IMR-90 (cell line): ENCODE data around the gene GMPR. TPM values are rescaled to one million over a fixed set of nuclear protein-coding genes. Genes with fewer than 3 reads are reported as not detected.

ENCODE experiments used
- ATAC-seq: fragments of 200-7000 bp; cut with Tn5 transposase; 2 replicates; pipeline ENCODE4 v1.9.1; 2020; ENCODE audit warnings: low read depth, mild to moderate bottlenecking, moderate library complexity
- BruUV-seq: library from RNA; stranded (reverse); fragments of 400-500 nt; replicated peaks from 2 replicates; lab custom pipeline; 2021; lab: Mats Ljungman, UMichigan
- CTCF ChIA-PET: fragments of 300-600 bp; formaldehyde crosslinking; extraction: SDS; loops from one replicate; lab custom pipeline; 2021; ENCODE audit warnings: antibody characterized with exemption; lab: Yijun Ruan, JAX
- POLR2A ChIA-PET: fragments of 300-600 bp; sonication (Branson Sonifier 250); formaldehyde crosslinking; loops from one replicate; lab custom pipeline; 2022; ENCODE audit warnings: antibody characterized with exemption; ENCODE audit not compliant: unreplicated experiment; lab: Charles Lee
- DNase-seq: peaks from one replicate; pipeline ENCODE4 v3.0.0; 2013
- H2AFZ ChIP-seq: replicated peaks from 2 replicates; pipeline ENCODE3; 2013; ENCODE audit warnings: low read length, mild to moderate bottlenecking; ENCODE audit not compliant: poor library complexity
- H2AK5ac ChIP-seq: 2 replicates; pipeline ENCODE4 v1.6.1; 2013; ENCODE audit warnings: low read depth, low read length, inconsistent platforms
- H2AK9ac ChIP-seq: replicated peaks from 2 replicates; pipeline ENCODE3; 2013; ENCODE audit warnings: mild to moderate bottlenecking, low read depth, low read length, moderate library complexity; ENCODE audit not compliant: poor library complexity
- H2BK120ac ChIP-seq: 2 replicates; pipeline ENCODE4 v1.6.1; 2013; ENCODE audit warnings: low read depth, low read length, inconsistent platforms
- H2BK15ac ChIP-seq: 3 replicates; pipeline ENCODE4 v1.6.1; 2013; ENCODE audit warnings: low read depth, low read length, inconsistent platforms
- H2BK20ac ChIP-seq: 2 replicates; pipeline ENCODE4 v1.6.1; 2013; ENCODE audit warnings: low read depth, mild to moderate bottlenecking, inconsistent platforms, low read length, moderate library complexity
- H2BK5ac ChIP-seq: 2 replicates; pipeline ENCODE4 v1.6.1; 2013; ENCODE audit warnings: mild to moderate bottlenecking, low read depth, low read length, inconsistent platforms; ENCODE audit not compliant: poor library complexity, severe bottlenecking
- H3K14ac ChIP-seq: replicated peaks from 2 replicates; pipeline ENCODE4 v1.6.1; 2013; ENCODE audit warnings: low read depth, low read length, inconsistent platforms
- H3K18ac ChIP-seq: 2 replicates; pipeline ENCODE4 v1.6.1; 2013; ENCODE audit warnings: low read depth, low read length, control low read depth
- H3K23ac ChIP-seq: 2 replicates; pipeline ENCODE4 v1.6.1; 2013; ENCODE audit warnings: low read depth, low read length, inconsistent platforms
- H3K27ac ChIP-seq: 2 replicates; pipeline ENCODE4 v1.5.1; 2013; ENCODE audit warnings: mild to moderate bottlenecking, control low read depth, low read length; ENCODE audit not compliant: insufficient read depth
- H3K27me3 ChIP-seq: 2 replicates; pipeline ENCODE4 v1.6.1; 2013; ENCODE audit warnings: low read length; ENCODE audit not compliant: control insufficient read depth, insufficient read depth
- H3K36me3 ChIP-seq: 2 replicates; pipeline ENCODE4 v1.6.1; 2013; ENCODE audit warnings: low read length, mixed read lengths; ENCODE audit not compliant: control insufficient read depth, insufficient read depth
- H3K4ac ChIP-seq: 2 replicates; pipeline ENCODE4 v1.6.1; 2013; ENCODE audit warnings: low read depth, low read length, inconsistent platforms
- H3K4me1 ChIP-seq: 2 replicates; pipeline ENCODE4 v1.6.1; 2013; ENCODE audit warnings: low read length, mixed read lengths; ENCODE audit not compliant: control insufficient read depth, insufficient read depth
- H3K4me2 ChIP-seq: 2 replicates; pipeline ENCODE4 v1.6.1; 2013; ENCODE audit warnings: low read depth, mild to moderate bottlenecking, control low read depth, low read length, moderate library complexity
- H3K4me3 ChIP-seq: 2 replicates; pipeline ENCODE4 v1.5.1; 2013; ENCODE audit warnings: low read depth, mild to moderate bottlenecking, control low read depth, low read length, moderate library complexity; ENCODE audit not compliant: insufficient read depth
- H3K56ac ChIP-seq: 2 replicates; pipeline ENCODE4 v1.6.1; 2013; ENCODE audit warnings: low read length, inconsistent platforms; ENCODE audit not compliant: insufficient read depth; ENCODE audit errors: extremely low read depth
- H3K79me1 ChIP-seq, 2 experiments: 2 replicates each; pipeline ENCODE4 v1.6.1; 2013; ENCODE audit warnings: low read length in 2 of 2, inconsistent platforms in 1 of 2, low read depth in 1 of 2
- H3K9ac ChIP-seq: 2 replicates; pipeline ENCODE4 v1.6.1; 2013; ENCODE audit warnings: low read depth, low read length, control low read depth
- H3K9me1 ChIP-seq: 2 replicates; pipeline ENCODE4 v1.6.1; 2013; ENCODE audit warnings: low read length, inconsistent platforms; ENCODE audit not compliant: insufficient read depth
- H3K9me3 ChIP-seq: 2 replicates; pipeline ENCODE4 v1.6.1; 2013; ENCODE audit warnings: low read length; ENCODE audit not compliant: control insufficient read depth, insufficient read depth
- H4K20me1 ChIP-seq: 2 replicates; pipeline ENCODE4 v1.6.1; 2013; ENCODE audit warnings: low read length, inconsistent platforms; ENCODE audit not compliant: insufficient read depth
- H4K5ac ChIP-seq: 2 replicates; pipeline ENCODE4 v1.6.1; 2013; ENCODE audit warnings: mild to moderate bottlenecking, low read depth, low read length, control low read depth
- H4K8ac ChIP-seq, 2 experiments: 2 replicates each; pipeline ENCODE4 v1.6.1; 2013; ENCODE audit warnings: low read depth in 2 of 2, low read length in 2 of 2, control low read depth in 1 of 2, inconsistent platforms in 1 of 2
- H4K91ac ChIP-seq: 2 replicates; pipeline ENCODE4 v1.6.1; 2013; ENCODE audit warnings: low read depth, low read length, inconsistent platforms; ENCODE audit not compliant: insufficient read depth
- BHLHE40 ChIP-seq: fragments of 150-350 bp; IDR thresholded peaks from 2 replicates; pipeline ENCODE4 v1.6.1; 2016; ENCODE audit warnings: mild to moderate bottlenecking, low read depth, low read length
- CEBPB ChIP-seq: IDR thresholded peaks from 2 replicates; pipeline ENCODE4 v1.6.1; 2012; ENCODE audit warnings: low read depth, low read length, improper control_type of control experiment
- CHD1 ChIP-seq: IDR thresholded peaks from 2 replicates; pipeline ENCODE4 v1.6.1; 2012; ENCODE audit warnings: low read depth, low read length, improper control_type of control experiment
- FOS ChIP-seq: fragments of 150-350 bp; IDR thresholded peaks from 2 replicates; pipeline ENCODE4 v1.6.1; 2016; ENCODE audit warnings: low read depth, low read length
- MAFK ChIP-seq: IDR thresholded peaks from 2 replicates; pipeline ENCODE4 v1.6.1; 2012; ENCODE audit warnings: low read depth, low read length, improper control_type of control experiment
- MAZ ChIP-seq: IDR thresholded peaks from 2 replicates; pipeline ENCODE4 v1.6.1; 2012; ENCODE audit warnings: low read depth, mild to moderate bottlenecking, low read length, improper control_type of control experiment, moderate library complexity, borderline replicate concordance
- MXI1 ChIP-seq: IDR thresholded peaks from 2 replicates; pipeline ENCODE4 v1.6.1; 2012; ENCODE audit warnings: low read depth, mild to moderate bottlenecking, low read length, moderate library complexity, borderline replicate concordance
- NFE2L2 ChIP-seq: fragments of 150-350 bp; IDR thresholded peaks from 2 replicates; pipeline ENCODE4 v1.6.1; 2016; ENCODE audit warnings: low read depth, mild to moderate bottlenecking, low read length
- POLR2A ChIP-seq: IDR thresholded peaks from 2 replicates; pipeline ENCODE4 v1.6.1; 2012; ENCODE audit warnings: mild to moderate bottlenecking, low read depth, low read length
- RAD21 ChIP-seq: IDR thresholded peaks from 2 replicates; pipeline ENCODE4 v1.6.1; 2012; ENCODE audit warnings: low read length, improper control_type of control experiment
- RCOR1 ChIP-seq: IDR thresholded peaks from 2 replicates; pipeline ENCODE4 v1.6.1; 2012; ENCODE audit warnings: mild to moderate bottlenecking, low read length, improper control_type of control experiment; ENCODE audit not compliant: insufficient replicate concordance
- RFX5 ChIP-seq: IDR thresholded peaks from 2 replicates; pipeline ENCODE4 v1.8.0; 2012; ENCODE audit warnings: low read depth, mild to moderate bottlenecking, low read length, moderate library complexity
- WGBS, 2 experiments: methylation state at CpG; one replicate each; pipeline versions ENCODE4 v1.1.5 to v1.1.7; 2013; ENCODE audit warnings: missing lambda C conversion rate in 2 of 2; ENCODE audit not compliant: insufficient read length in 1 of 2; ENCODE audit errors: extremely low coverage in 2 of 2; 5-methylcytosine and 5-hydroxymethylcytosine counted together
- dilution Hi-C: fragments of 300-500 bp; cut with HindIII; formaldehyde crosslinking; loops from one replicate; pipeline ENCODE4 v1.14.3; 2018; ENCODE audit warnings: low sequenced_read_pairs; ENCODE audit not compliant: unreplicated experiment
- in situ Hi-C: fragments of 300-500 bp; cut with MboI; formaldehyde crosslinking; loops from 3 replicates; pipeline ENCODE4 v1.14.3; 2019; ENCODE audit warnings: low sequenced_read_pairs, inconsistent platforms, mixed read lengths
- intact Hi-C: fragments of 100-400 bp; cut with micrococcal nuclease; formaldehyde crosslinking; loops from 2 replicates; pipeline ENCODE4 v1.10.0; 2022
- polyA plus RNA-seq, 3 experiments: library from polyadenylated mRNA; depleted of rRNA; stranded (reverse); fragments of >200 nt; gene quantifications; 2 replicates each; pipeline ENCODE4 v1.2.3, GENCODE V29; 2012; ENCODE audit warnings: low replicate concordance in 1 of 3
- total RNA-seq: library from RNA; depleted of rRNA; stranded (reverse); fragments of >200 nt; gene quantifications from 2 replicates; pipeline ENCODE4 v1.2.3, GENCODE V29; 2012
- TF ChIP-seq, protein P1 (sequence below): conservative IDR thresholded peaks from 2 replicates; pipeline ENCODE4 v1.5.1; 2012; ENCODE audit warnings: mild to moderate bottlenecking, low read depth, low read length, improper control_type of control experiment
- TF ChIP-seq, protein P2 (sequence below): fragments of 150-350 bp; IDR thresholded peaks from 2 replicates; pipeline ENCODE4 v1.6.1; 2016; ENCODE audit warnings: low read depth, mild to moderate bottlenecking, low read length, moderate library complexity, borderline replicate concordance
- TF ChIP-seq, protein P3 (sequence below): fragments of 150-350 bp; IDR thresholded peaks from 2 replicates; pipeline ENCODE4 v1.6.1; 2017; ENCODE audit warnings: mild to moderate bottlenecking, antibody characterized with exemption, low read length, low read depth

GMPR gene
- total and polyA plus RNA-seq, 2 of the 4 experiments (the other 2 are of a cell fraction), result 6.3 to 8.6 TPM

DNA sequence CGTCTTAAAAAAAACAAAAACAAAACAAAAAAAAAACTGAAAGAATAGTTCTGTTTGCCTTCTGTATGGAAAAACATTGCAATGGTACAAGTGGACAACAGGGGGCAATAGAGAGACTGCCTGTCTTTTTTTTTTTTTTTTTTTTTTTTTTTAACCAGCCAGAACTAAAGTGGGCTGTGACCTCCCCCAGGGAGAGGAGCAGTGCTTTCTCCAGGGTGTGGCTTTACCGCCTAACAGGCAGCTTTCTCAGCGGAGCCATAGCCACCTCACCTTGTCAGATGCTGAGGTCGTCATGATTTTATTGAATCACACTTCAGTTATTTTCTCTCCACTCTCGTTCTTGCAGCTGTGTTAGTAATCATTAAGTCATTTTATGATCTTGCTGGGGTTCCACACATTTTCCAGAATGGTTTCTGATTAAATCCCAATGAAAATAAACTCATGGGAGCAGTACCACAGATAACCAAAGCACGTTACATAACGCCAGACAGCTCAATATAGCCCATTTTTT is 78.4 kb downstream of the GMPR start:
- Histone ChIP-seq H4K91ac (no peak overlapping the region), H2BK15ac (no peak overlapping the region; the same call in 2 of the 3 replicates), H3K4me3 (no peak overlapping the region), H3K27ac (no peak overlapping the region), H4K20me1 (peaks cover 27% of the 10 kb centered on the region), H3K56ac (no peak overlapping the region), H3K18ac (no peak overlapping the region), H3K9me3 (no peaks in the 10 kb centered on the region), H2BK5ac (no peak overlapping the region), H3K23ac (no peak overlapping the region), H4K8ac (no peak overlapping the region), H3K4me1 (peaks cover 21% of the 10 kb centered on the region), H2BK120ac (no peak overlapping the region), H3K4me2 (no peak overlapping the region; the same call in 1 of the 2 replicates), H3K9me1 (peaks cover 27% of the 10 kb centered on the region), H3K14ac (no peak overlapping the region), H2AK9ac (no peak overlapping the region), H3K36me3 (peaks cover 2% of the 10 kb centered on the region; the same call in 1 of the 2 replicates), H2BK20ac (no peak overlapping the region), H2AK5ac (peak overlapping the region; percentile 77; the same call in 1 of the 2 replicates), H3K79me1 (peaks cover 0 to 23% of the 10 kb centered on the region in 2 experiments; a peak in 2 of 4 replicates), H3K4ac (no peak overlapping the region), H3K27me3 (no peaks in the 10 kb centered on the region), H3K9ac (no peak overlapping the region), H2AFZ (peak overlapping the region; percentile 73), H4K5ac (no peak overlapping the region)
- ATAC-seq (peak; percentile 4; the same call in 1 of the 2 replicates), DNase-seq (peak; percentile 89)
- in situ Hi-C loops, result no loop called here
- CTCF ChIA-PET, result interaction anchor here (0.7 to 1.4 kb wide), 4 partner anchors 8 to 28 kb away, joined by 3 to 4 read pairs (median 4); no protein-coding TSS in a partner anchor
- dilution Hi-C loops, result no loop called here
- no TSS peak for BruUV-seq
- intact Hi-C loops, result no loop called here
- WGBS, 2 experiments, result no CpG with 5 or more reads among the region's 7 CpGs
- POLR2A ChIA-PET, result no interaction called here
- no peak for TF ChIP-seq CHD1
- 0 out of 2 replicates have a peak, but pooled peaks have one; percentile 34 for TF ChIP-seq BHLHE40
- TF ChIP-seq RAD21, result peak; percentile 49
- TF ChIP-seq NFE2L2, result no peak
- TF ChIP-seq MXI1, result no peak
- TF ChIP-seq RFX5, result no peak; the same call in 1 of the 2 replicates
- TF ChIP-seq MAFK, result peak; percentile 31; the same call in 1 of the 2 replicates
- no peak for TF ChIP-seq POLR2A
- TF ChIP-seq MAZ, result no peak
- TF ChIP-seq RCOR1, result no peak
- TF ChIP-seq, protein P1, sequence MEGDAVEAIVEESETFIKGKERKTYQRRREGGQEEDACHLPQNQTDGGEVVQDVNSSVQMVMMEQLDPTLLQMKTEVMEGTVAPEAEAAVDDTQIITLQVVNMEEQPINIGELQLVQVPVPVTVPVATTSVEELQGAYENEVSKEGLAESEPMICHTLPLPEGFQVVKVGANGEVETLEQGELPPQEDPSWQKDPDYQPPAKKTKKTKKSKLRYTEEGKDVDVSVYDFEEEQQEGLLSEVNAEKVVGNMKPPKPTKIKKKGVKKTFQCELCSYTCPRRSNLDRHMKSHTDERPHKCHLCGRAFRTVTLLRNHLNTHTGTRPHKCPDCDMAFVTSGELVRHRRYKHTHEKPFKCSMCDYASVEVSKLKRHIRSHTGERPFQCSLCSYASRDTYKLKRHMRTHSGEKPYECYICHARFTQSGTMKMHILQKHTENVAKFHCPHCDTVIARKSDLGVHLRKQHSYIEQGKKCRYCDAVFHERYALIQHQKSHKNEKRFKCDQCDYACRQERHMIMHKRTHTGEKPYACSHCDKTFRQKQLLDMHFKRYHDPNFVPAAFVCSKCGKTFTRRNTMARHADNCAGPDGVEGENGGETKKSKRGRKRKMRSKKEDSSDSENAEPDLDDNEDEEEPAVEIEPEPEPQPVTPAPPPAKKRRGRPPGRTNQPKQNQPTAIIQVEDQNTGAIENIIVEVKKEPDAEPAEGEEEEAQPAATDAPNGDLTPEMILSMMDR, result peak; percentile 77
- TF ChIP-seq, protein P2, sequence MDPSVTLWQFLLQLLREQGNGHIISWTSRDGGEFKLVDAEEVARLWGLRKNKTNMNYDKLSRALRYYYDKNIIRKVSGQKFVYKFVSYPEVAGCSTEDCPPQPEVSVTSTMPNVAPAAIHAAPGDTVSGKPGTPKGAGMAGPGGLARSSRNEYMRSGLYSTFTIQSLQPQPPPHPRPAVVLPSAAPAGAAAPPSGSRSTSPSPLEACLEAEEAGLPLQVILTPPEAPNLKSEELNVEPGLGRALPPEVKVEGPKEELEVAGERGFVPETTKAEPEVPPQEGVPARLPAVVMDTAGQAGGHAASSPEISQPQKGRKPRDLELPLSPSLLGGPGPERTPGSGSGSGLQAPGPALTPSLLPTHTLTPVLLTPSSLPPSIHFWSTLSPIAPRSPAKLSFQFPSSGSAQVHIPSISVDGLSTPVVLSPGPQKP, result no peak
- TF ChIP-seq FOS, result 0 out of 2 replicates have a peak, but pooled peaks have one; percentile 20
- TF ChIP-seq, protein P3, sequence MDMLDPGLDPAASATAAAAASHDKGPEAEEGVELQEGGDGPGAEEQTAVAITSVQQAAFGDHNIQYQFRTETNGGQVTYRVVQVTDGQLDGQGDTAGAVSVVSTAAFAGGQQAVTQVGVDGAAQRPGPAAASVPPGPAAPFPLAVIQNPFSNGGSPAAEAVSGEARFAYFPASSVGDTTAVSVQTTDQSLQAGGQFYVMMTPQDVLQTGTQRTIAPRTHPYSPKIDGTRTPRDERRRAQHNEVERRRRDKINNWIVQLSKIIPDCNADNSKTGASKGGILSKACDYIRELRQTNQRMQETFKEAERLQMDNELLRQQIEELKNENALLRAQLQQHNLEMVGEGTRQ, result no peak
- no peak for TF ChIP-seq CEBPB
